ENCODE data around the gene CLDN16.

CLDN16 gene, protein sequence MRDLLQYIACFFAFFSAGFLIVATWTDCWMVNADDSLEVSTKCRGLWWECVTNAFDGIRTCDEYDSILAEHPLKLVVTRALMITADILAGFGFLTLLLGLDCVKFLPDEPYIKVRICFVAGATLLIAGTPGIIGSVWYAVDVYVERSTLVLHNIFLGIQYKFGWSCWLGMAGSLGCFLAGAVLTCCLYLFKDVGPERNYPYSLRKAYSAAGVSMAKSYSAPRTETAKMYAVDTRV

DNA sequence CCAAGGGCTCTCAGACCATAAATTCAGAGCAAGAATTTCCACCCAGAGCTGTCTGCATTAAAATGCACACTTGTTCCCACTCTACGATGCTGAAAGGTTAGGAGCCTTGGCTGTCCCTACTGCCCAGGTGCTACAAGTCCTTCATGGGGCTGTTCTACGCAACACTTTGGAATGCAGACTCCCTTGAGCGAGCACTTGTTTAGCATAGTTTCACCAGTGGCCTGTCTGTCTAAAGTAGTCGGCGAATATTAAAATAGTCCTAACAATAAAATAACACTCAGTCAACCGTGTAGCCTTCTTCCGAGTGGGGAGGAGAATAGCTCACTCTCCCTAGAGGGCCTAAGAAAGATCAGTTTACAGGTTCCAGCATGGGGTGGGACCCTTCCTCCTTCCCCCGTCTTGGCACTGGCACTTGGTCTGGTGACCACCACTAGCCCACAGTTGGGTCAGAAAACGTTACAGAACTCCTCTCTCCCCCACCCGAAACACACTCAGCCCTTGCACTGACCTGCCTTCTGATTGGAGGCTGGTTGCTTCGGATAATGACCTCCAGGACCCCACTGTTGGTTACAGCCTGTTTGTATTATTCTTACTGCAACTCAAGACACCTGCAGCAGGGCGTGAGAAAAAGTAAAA is at the start of gene CLDN16:
Gene CLDN16 (plus strand): TSS at position 586 of the 636 bp plus-strand sequence. CDS start 167 bp downstream, outside the sequence.
- TF ChIP-seq, protein P1, sequence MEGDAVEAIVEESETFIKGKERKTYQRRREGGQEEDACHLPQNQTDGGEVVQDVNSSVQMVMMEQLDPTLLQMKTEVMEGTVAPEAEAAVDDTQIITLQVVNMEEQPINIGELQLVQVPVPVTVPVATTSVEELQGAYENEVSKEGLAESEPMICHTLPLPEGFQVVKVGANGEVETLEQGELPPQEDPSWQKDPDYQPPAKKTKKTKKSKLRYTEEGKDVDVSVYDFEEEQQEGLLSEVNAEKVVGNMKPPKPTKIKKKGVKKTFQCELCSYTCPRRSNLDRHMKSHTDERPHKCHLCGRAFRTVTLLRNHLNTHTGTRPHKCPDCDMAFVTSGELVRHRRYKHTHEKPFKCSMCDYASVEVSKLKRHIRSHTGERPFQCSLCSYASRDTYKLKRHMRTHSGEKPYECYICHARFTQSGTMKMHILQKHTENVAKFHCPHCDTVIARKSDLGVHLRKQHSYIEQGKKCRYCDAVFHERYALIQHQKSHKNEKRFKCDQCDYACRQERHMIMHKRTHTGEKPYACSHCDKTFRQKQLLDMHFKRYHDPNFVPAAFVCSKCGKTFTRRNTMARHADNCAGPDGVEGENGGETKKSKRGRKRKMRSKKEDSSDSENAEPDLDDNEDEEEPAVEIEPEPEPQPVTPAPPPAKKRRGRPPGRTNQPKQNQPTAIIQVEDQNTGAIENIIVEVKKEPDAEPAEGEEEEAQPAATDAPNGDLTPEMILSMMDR (IDR thresholded peaks at IDR 0.05): no peak
- H3K36me3 ChIP-seq: no peaks in the 10 kb centered on the region
- H3K27me3 ChIP-seq: no peaks in the 10 kb centered on the region
- H3K27ac ChIP-seq: no peak within 1 kb of the TSS
- H3K4me1 ChIP-seq (ENCODE audit: control insufficient read depth in 1 of 2, insufficient read depth in 1 of 2, low read depth in 1 of 2, low read length in 1 of 2): no peaks in the 10 kb centered on the region
- no peaks in the 10 kb centered on the region for H3K9me3 ChIP-seq
- H3K4me3 ChIP-seq (ENCODE audit: low read depth in 1 of 2, low read length in 1 of 2): no peak within 1 kb of the TSS

DNA sequence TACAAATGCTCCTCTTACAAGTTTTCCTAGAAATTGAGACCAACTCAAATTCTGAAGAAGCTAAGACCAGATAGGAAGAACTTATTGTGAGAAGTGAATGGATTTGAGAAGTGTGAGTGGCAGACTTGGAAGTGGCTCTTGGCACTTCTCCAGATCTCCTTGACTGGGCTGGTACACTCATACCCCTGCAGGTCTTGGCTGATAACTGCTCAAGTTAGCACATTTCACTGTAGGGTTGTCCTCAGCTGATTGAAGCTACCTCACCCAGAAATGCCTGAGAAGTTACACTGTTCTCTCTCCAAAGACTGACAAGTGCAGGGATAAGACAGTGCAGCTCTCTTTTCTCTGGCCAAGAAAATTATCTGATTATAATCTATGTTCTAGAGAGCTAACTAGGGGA is 49.2 kb upstream of the CLDN16 start:
- Histone ChIP-seq H3K27ac (no peak overlapping the region), H3K9me3 (no peaks in the 10 kb centered on the region), H3K27me3 (no peaks in the 10 kb centered on the region), H3K36me3 (no peaks in the 10 kb centered on the region), H3K4me3 (ENCODE audit: low read depth in 1 of 2, low read length in 1 of 2) (no peak overlapping the region), H3K4me1 (ENCODE audit: control insufficient read depth in 1 of 2, insufficient read depth in 1 of 2, low read depth in 1 of 2, low read length in 1 of 2) (no peaks in the 10 kb centered on the region)
- TF ChIP-seq, protein P1 (IDR thresholded peaks at IDR 0.05): no peak

DNA sequence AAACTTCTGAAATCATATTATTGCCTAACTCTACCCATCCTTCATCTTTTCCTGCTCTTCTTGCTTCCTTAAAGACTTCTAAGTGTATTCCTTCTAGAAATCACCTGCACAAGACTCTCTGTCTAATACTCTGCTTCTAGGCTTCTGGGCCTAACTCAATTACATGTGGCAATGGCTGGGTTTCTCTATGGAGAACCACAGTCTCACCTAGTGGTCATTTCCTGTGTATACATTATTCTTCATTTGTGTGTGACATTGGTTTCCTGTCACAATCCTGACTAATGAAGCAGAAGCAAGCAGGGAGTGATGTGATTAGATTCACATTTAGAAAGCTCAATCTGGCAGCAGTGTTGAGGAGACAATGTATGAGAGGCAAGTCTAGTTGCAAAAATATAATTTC is 48.8 kb upstream of the CLDN16 start:
- no peak overlapping the region for H3K27ac ChIP-seq
- no peaks in the 10 kb centered on the region for H3K9me3 ChIP-seq
- no peaks in the 10 kb centered on the region for H3K27me3 ChIP-seq
- no peak overlapping the region for H3K4me3 ChIP-seq (ENCODE audit: low read depth in 1 of 2, low read length in 1 of 2)
- H3K4me1 ChIP-seq (ENCODE audit: control insufficient read depth in 1 of 2, insufficient read depth in 1 of 2, low read depth in 1 of 2, low read length in 1 of 2): no peaks in the 10 kb centered on the region
- H3K36me3 ChIP-seq: no peaks in the 10 kb centered on the region
- TF ChIP-seq, protein P1 (IDR thresholded peaks at IDR 0.05): no peak

DNA sequence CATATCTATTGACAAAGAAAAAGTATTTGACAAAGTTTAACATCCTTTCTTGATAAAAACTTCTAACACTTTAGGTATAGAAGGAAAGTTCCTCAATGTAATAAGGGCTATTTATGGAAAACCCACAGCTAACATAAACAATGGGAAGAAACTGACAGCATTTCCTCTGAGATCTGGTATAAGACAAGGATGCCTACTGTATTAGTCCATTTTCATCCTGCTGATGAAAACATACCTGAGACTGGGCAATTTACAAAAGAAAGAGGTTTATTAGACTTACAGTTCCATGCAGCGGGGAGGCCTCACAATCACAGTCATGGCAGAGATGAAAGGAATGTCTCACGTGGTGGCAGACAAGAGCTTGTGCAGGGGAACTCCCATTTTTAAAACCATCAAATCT is 47.9 kb upstream of the CLDN16 start:
- no peak overlapping the region for H3K4me3 ChIP-seq (ENCODE audit: low read depth in 1 of 2, low read length in 1 of 2)
- no peaks in the 10 kb centered on the region for H3K36me3 ChIP-seq
- H3K27ac ChIP-seq: no peak overlapping the region
- no peaks in the 10 kb centered on the region for H3K27me3 ChIP-seq
- TF ChIP-seq, protein P1 (IDR thresholded peaks at IDR 0.05): no peak
- H3K9me3 ChIP-seq: no peaks in the 10 kb centered on the region
- no peaks in the 10 kb centered on the region for H3K4me1 ChIP-seq (ENCODE audit: control insufficient read depth in 1 of 2, insufficient read depth in 1 of 2, low read depth in 1 of 2, low read length in 1 of 2)

DNA sequence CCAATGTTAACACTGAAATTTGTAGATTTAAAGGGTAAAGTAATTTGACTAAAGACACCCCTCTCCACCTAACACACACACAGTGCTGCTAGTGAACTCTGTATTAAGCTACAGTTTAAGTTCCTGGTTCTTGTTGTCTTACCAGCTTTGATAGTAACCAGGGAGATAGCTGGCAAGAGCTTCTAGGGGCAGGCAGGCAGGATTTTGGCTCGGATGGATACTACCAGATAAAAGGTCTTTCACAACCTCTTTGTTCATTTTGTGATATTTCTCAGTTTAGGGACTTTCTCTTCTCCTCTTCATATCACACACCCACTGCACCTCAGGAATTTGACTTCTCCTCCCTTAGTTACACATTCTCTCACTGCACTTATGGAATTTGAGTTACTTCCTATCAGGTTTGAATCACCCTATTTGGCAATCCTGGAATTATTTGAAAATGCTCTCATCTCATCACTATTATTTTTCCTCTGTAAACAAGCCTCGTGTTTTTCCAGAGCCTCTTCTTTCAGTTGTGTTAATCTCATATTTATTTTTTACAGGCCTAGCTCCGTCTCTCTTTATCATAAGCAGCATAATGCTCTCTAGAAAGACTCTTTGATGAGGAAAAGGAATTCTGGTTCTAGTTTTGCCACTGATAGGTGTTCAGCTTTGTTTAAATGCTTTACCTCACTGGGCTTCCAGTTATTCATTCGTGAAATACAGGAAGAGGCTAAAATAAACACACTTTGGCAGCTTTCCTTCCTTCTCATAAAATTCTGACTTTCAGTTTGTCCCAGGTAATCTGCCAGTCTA is 42.7 kb upstream of the CLDN16 start:
- H3K36me3 ChIP-seq: no peaks in the 10 kb centered on the region
- no peaks in the 10 kb centered on the region for H3K4me1 ChIP-seq (ENCODE audit: control insufficient read depth in 1 of 2, insufficient read depth in 1 of 2, low read depth in 1 of 2, low read length in 1 of 2)
- TF ChIP-seq, protein P1 (IDR thresholded peaks at IDR 0.05): no peak
- H3K27ac ChIP-seq: no peak overlapping the region
- H3K27me3 ChIP-seq: no peaks in the 10 kb centered on the region
- no peak overlapping the region for H3K4me3 ChIP-seq (ENCODE audit: low read depth in 1 of 2, low read length in 1 of 2)
- no peaks in the 10 kb centered on the region for H3K9me3 ChIP-seq

Measured in neutrophil (primary cell).